Aorta (tissue), 5 donors: ENCODE results near the gene MPZL3. TPM values are rescaled to one million over a fixed set of nuclear protein-coding genes. Genes with fewer than 3 reads are reported as not detected.
A peak's percentile ranks its signal among the peaks of the same experiment; 100 is the strongest.
"Not testable (repeated sequence)": the region's sequence is repeated elsewhere in the genome, so short reads cannot be mapped to it uniquely, and the experiment has no call there.

Experiments used
- ATAC-seq: fragments of 200-7000 bp; cut with Tn5 transposase; one replicate; pipeline ENCODE4 v1.9.1; 2022; ENCODE audit warnings: moderate library complexity; ENCODE audit not compliant: low FRiP score
- DNase-seq, 2 donors: peaks; one replicate each; pipeline ENCODE4 v3.0.0-alpha.2; 2020
- H3K27ac ChIP-seq, 2 donors: one replicate each; pipeline ENCODE4 v1.5.1; 2013; ENCODE audit warnings: low read length in 2 of 2, mild to moderate bottlenecking in 2 of 2, moderate library complexity in 2 of 2, control low read depth in 1 of 2, inconsistent platforms in 1 of 2, low read depth in 1 of 2
- H3K27me3 ChIP-seq, 2 donors: one replicate each; pipeline ENCODE4 v1.6.1; 2013; ENCODE audit warnings: control low read depth in 1 of 2, low read length in 1 of 2, mild to moderate bottlenecking in 1 of 2, moderate library complexity in 1 of 2; ENCODE audit not compliant: insufficient read depth in 2 of 2, control insufficient read depth in 1 of 2
- H3K36me3 ChIP-seq, 2 donors: one replicate each; pipeline ENCODE4 v1.6.1; 2013; ENCODE audit warnings: control low read depth in 1 of 2, low read length in 1 of 2, mild to moderate bottlenecking in 1 of 2; ENCODE audit not compliant: insufficient read depth in 2 of 2, control insufficient read depth in 1 of 2
- H3K4me1 ChIP-seq, 2 donors: one replicate each; pipeline ENCODE4 v1.6.1; 2013; ENCODE audit warnings: low read length in 2 of 2, control low read depth in 1 of 2, mild to moderate bottlenecking in 1 of 2, moderate library complexity in 1 of 2; ENCODE audit not compliant: insufficient read depth in 2 of 2, control insufficient read depth in 1 of 2
- H3K4me3 ChIP-seq, 2 donors: one replicate each; pipeline ENCODE4 v1.5.1; 2013; ENCODE audit warnings: low read length in 2 of 2, control low read depth in 1 of 2, mild to moderate bottlenecking in 1 of 2
- H3K9me3 ChIP-seq: one replicate; pipeline ENCODE4 v1.6.1; 2013; ENCODE audit warnings: mild to moderate bottlenecking, low read length; ENCODE audit not compliant: control insufficient read depth
- WGBS, 2 donors: extraction: QIAGEN DNeasy Blood & Tissue Kit; methylation state at CpG; one replicate each; pipeline ENCODE4 v1.1.7; 2013; 5-methylcytosine and 5-hydroxymethylcytosine counted together
- intact Hi-C, 2 donors: fragments of 100-400 bp; cut with DNase I; formaldehyde crosslinking; loops; one replicate each; pipeline versions ENCODE4 v1.14.2 to v1.15.0; 2022
- polyA plus RNA-seq, 2 donors: library from polyadenylated mRNA; stranded (reverse); fragments of 200-250 nt; gene quantifications; one replicate each; pipeline ENCODE4 v1.2.3, GENCODE V29; 2013
- total RNA-seq, 2 donors: library from RNA; stranded (reverse); fragmentation: NEBNext Ultra II Directional; extraction: Animal tissue kit (Norgen Biotek cat#: 25700); gene quantifications; one replicate each; pipeline ENCODE4 v1.2.1, GENCODE V29; 2021
- donor health status: healthy with polysubstance abuse.
- donor health status: Bipolar disorder and iron deficiency.
- donor health status: DM: no; HTN: no; CAD: no.
- donor health status: DM: no; HTN: no; CAD: no.
- donor health status: DM: yes; HTN: yes; CAD: no.

Gene MPZL3
- total and polyA plus RNA-seq, 4 donors, result 0.33 to 2.7 (median 1.00) TPM

DNA sequence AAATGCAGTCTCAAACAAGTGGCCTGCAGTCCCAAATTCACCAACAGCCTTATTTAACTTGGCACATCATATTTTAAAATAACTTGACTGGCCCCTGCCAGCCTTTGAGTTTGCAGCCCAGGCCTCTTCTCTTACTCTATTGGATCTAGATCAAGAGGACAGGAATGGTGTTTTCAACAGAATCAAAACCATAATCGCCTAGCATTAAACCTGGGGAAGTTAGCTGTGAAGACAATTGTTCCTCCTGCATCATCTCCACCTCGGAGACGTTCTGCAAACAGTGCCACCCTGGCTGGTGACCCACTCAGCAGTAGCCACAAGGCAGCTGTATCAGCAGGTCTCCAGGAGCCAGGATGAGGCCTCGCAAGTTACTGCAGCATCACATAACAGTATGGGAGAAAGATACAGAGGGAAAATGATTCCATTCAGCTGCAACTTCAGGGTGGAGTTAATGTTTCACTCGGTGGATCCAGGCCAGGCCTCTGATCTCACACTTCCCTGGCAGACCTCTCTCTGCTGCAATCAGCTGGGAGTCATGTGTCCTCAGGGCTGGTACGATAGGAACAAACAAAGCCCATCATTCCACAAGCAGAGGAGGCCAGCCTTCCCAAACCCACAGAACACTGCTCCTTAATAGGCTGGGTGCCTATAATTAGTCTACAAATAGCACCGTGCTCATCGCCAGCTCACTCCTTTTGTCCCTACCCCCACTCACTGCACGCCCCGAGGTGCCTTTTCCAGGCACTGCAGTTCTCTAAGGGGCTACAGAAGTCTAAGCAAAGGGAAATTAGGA lies 57.1 kb downstream of the MPZL3 start:
- H3K9me3 ChIP-seq, result no peaks in the 10 kb centered on the region
- intact Hi-C loops, result loop anchor here in 1 of 2 donors (10.0 kb wide), 1 partner anchor 160 kb away; the partner anchor contains the start of gene UBE4A
- H3K27ac ChIP-seq, result no peak overlapping the region
- peaks cover 3 to 4% of the 10 kb centered on the region in 2 donors for H3K4me1 ChIP-seq
- H3K4me3 ChIP-seq, result no peak overlapping the region
- H3K27me3 ChIP-seq, result no peaks in the 10 kb centered on the region
- 11 to 12% methylated on average over 10 of the region's 10 CpGs for WGBS, 2 donors
- DNase-seq, result peak; percentile 77 to 84
- ATAC-seq, result peak; percentile 94
- H3K36me3 ChIP-seq, result no peaks in the 10 kb centered on the region

DNA sequence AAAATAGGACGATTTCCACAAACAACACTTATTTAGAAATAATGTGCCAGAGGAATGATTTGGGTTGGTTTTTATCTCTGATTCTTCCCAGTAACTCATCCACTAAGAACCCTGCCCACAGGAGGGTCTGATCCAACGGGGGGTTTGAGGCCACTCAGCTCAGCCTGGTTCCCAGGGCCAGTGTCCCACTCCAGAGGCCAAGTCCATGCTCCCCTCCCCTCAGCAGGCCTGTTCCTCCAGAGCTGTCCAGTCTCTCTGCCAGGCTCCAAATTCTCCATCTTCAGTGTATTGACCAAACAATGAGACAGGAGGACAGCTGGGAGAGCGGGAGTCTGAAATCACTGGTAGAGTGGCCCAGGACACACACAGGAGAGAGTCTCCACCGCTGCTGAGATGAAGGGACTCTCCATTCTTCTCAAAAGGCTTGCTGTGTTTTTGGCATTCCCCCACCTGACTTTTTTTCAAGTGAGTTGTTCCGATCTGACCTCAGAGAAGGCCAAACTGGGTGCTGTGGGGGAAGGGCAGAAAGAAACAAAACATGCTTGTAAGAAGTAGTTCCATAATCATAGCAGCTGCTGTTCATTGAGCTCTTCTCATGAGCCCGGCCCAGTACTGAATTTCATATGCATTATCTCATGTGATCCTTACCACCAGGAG lies 58.1 kb downstream of the MPZL3 start:
- no peaks in the 10 kb centered on the region for H3K36me3 ChIP-seq
- no peak overlapping the region for H3K27ac ChIP-seq
- no peaks in the 10 kb centered on the region for H3K27me3 ChIP-seq
- ATAC-seq (no peak), DNase-seq (no peak)
- no peak overlapping the region for H3K4me3 ChIP-seq
- intact Hi-C loops, result loop anchor here in 1 of 2 donors (10.0 kb wide), 1 partner anchor 161 kb away; the partner anchor contains the start of gene UBE4A
- WGBS, 2 donors, result 67 to 74% methylated on average over 6 of the region's 6 CpGs
- no peaks in the 10 kb centered on the region for H3K9me3 ChIP-seq
- H3K4me1 ChIP-seq, result peaks cover 3 to 4% of the 10 kb centered on the region in 2 donors

GRCh38 chr11:118192817-118193216 lies 59.3 kb downstream of the MPZL3 start:
- 91 to 92% methylated on average over 5 of the region's 5 CpGs for WGBS, 2 donors
- not testable (repeated sequence) for H3K9me3 ChIP-seq, H3K27me3 ChIP-seq, ATAC-seq, H3K36me3 ChIP-seq, H3K4me3 ChIP-seq, DNase-seq, H3K27ac ChIP-seq, H3K4me1 ChIP-seq
- intact Hi-C loops, result loop anchor here in 1 of 2 donors (10.0 kb wide), 1 partner anchor 162 kb away; the partner anchor contains the start of gene UBE4A

DNA sequence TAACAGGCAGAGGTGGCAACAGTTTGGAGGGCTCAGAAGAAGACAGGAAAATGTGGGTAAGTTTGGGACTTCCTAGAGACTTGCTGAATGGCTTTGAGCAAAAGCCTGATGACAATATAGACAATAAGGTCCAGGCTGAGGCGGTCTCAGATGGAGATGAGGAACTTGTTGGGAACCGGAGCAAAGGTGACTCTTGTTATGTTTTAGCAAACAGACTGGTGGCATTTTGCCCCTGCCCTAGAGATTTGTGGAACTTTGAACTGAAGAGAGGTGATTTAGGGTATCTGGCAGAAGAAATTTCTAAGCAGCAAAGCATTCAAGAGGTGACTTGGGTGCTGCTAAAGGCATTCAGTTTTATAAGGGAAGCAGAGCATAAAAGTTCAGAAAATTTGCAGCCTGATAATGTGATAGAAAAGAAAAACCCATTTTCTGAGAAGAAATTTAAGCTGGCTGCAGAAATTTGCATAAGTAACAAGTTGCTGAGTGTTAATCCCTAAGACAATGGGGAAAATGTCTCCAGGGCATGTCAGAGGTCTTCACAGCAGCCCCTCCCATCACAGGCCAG lies 61.1 kb downstream of the MPZL3 start:
- not testable (repeated sequence) for H3K27me3 ChIP-seq, H3K4me1 ChIP-seq, H3K27ac ChIP-seq, ATAC-seq, DNase-seq, H3K4me3 ChIP-seq, H3K36me3 ChIP-seq, H3K9me3 ChIP-seq
- WGBS, 2 donors, result 50 to 93% methylated on average over 2 of the region's 2 CpGs
- intact Hi-C loops, result loop anchor here in 1 of 2 donors (10.0 kb wide), 1 partner anchor 164 kb away; the partner anchor contains the start of gene UBE4A

DNA sequence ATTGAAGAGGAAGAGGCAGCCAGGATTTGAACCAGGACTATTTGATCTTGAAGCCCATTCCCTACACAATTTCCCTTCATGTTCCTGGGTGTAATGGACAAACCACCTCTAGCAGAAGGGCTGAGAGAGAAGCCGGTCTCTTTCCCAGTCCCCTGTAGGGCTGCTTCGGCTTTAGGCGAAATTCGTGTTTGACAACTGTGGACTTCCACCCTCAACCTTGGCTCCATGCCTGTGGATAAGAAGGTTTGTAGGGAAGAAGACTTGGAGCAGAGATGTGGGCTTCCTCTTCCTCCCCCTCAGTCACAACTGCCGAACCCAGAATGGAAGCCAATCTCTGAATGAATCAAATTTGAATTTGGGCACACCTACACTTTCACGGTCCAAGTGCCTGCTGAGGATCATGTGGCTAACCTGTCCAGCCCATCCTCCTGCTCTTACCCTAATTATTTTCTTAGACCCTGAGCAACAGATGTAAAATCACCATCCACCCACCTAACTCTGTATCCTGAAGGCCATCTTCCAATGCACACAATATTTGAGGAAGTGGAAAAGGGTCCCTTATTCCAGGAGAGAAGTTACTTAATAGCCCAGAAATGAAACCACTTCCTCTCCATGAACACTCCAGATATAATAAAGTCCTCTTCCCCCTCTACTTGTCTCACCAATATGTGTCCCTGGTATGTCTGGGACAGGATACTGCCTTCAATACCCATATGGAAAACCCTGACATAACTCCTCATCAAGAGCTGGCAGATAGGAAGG lies 65.6 kb downstream of the MPZL3 start:
- no peak for DNase-seq
- intact Hi-C loops, result no loop called here
- ATAC-seq, result no peak
- Histone ChIP-seq H3K27ac (no peak overlapping the region), H3K36me3 (no peaks in the 10 kb centered on the region), H3K4me3 (no peak overlapping the region), H3K4me1 (no peaks in the 10 kb centered on the region), H3K9me3 (no peaks in the 10 kb centered on the region), H3K27me3 (no peaks in the 10 kb centered on the region)
- WGBS, 2 donors, result 49 to 75% methylated on average over 6 of the region's 6 CpGs

GRCh38 chr11:118184784-118185579 lies 67.2 kb downstream of the MPZL3 start:
- intact Hi-C loops, result no loop called here
- WGBS, 2 donors, result 93 to 95% methylated on average over 12 of the region's 12 CpGs

DNA sequence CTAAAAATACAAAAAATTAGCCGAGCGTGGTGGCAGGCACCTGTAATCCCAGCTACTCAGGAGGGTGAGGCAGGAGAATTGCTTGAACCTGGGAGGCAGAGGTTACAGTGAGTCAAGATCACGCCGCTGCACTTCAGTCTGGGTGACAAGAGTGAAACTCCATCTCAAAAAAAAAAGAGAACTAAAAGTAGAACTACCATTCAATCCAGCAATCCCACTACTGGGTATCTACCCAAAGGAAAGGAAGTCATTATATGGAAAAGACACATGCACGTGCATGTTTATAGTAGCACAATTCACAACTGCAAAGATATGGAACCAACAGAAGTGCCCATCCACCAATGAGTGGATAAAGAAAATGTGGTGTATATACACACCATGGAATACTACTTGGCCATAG lies 68.5 kb downstream of the MPZL3 start:
- intact Hi-C loops, result not testable (repeated sequence)
- 74 to 95% methylated on average over 5 of the region's 5 CpGs for WGBS, 2 donors

More at GRCh38 chr11:118184784-118185579, 67.2 kb downstream of the MPZL3 start:
- Histone ChIP-seq H3K27me3 (no peaks in the 10 kb centered on the region), H3K4me3 (no peak overlapping the region), H3K9me3 (no peaks in the 10 kb centered on the region), H3K27ac (no peak overlapping the region), H3K4me1 (no peaks in the 10 kb centered on the region), H3K36me3 (no peaks in the 10 kb centered on the region)
- ATAC-seq (no peak), DNase-seq (no peak)

DNA sequence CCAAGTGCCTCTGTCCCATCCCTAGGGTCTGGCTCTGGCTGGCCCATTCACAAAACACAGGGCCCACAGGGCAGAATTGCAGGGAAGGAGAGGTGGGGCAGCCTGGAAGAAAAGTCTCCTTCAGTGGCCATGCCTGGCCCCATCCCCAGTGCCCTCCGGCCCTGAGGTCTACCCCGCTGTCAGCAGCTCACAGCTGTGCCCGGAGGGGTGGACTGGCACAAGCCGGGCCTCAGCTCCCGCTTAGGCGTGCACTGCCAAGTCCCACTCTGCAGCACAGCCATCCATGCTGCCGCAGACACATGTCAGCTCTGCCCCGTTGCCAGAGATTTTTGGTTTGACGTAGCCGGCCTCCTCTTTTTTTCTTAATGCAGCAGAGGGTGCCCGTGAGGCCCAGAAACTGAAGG lies 71.9 kb downstream of the MPZL3 start:
- H3K27ac ChIP-seq, result no peak overlapping the region
- no peak for DNase-seq

More for the DNA sequence above, 68.5 kb downstream of the MPZL3 start:
- not testable (repeated sequence) for ATAC-seq, H3K4me3 ChIP-seq, H3K27me3 ChIP-seq, H3K4me1 ChIP-seq, DNase-seq, H3K9me3 ChIP-seq, H3K27ac ChIP-seq, H3K36me3 ChIP-seq

More for the DNA sequence above, 71.9 kb downstream of the MPZL3 start:
- Histone ChIP-seq H3K9me3 (no peaks in the 10 kb centered on the region), H3K27me3 (no peaks in the 10 kb centered on the region), H3K4me1 (no peaks in the 10 kb centered on the region), H3K36me3 (no peaks in the 10 kb centered on the region), H3K4me3 (no peak overlapping the region)
- intact Hi-C loops, result no loop called here
- WGBS, 2 donors, result 3 to 6% methylated on average over 11 of the region's 11 CpGs
- ATAC-seq, result peak; percentile 69
